HepG2 (cell line): ENCODE measurements around the gene GMEB1. TPM values are rescaled to one million over a fixed set of nuclear protein-coding genes. Genes with fewer than 3 reads are reported as not detected.

ENCODE experiments used
- ATAC-seq: fragments of 200-7000 bp; cut with Tn5 transposase; 3 replicates; pipeline ENCODE4 v1.9.1; 2020; ENCODE audit warnings: mild to moderate bottlenecking, moderate library complexity
- BruUV-seq: library from RNA; stranded (reverse); fragments of 400-500 nt; replicated peaks from 2 replicates; lab custom pipeline; 2021; lab: Mats Ljungman, UMichigan
- CTCF ChIA-PET: fragments of 300-600 bp; formaldehyde crosslinking; extraction: SDS; loops from one replicate; lab custom pipeline; 2021; ENCODE audit warnings: low total read pairs, inconsistent platforms, low intra/inter-chr PET ratio; lab: Yijun Ruan, JAX
- POLR2A ChIA-PET: fragments of 350-600 bp; sonication (Branson Sonifier 250); formaldehyde crosslinking; loops from one replicate; lab custom pipeline; 2020; ENCODE audit warnings: antibody characterized with exemption, inconsistent platforms; lab: Yijun Ruan, JAX
- DNase-seq: peaks from one replicate; pipeline ENCODE4 v3.0.0-alpha.2; 2015; ENCODE audit warnings: low spot score
- FAIRE-seq: peaks from 3 replicates; lab custom pipeline; 2011; peaks lifted over from hg19 to GRCh38; lab: Jason Lieb, UNC
- H2AFZ ChIP-seq: one replicate; pipeline ENCODE4 v1.6.1; 2011; ENCODE audit warnings: low read length, inconsistent platforms
- H3K27ac ChIP-seq: fragments of 300-600 bp; 3 replicates; pipeline ENCODE4 v1.8.0; 2011; ENCODE audit warnings: mixed run types, mild to moderate bottlenecking, mixed read lengths, low read length, inconsistent platforms; ENCODE audit not compliant: insufficient read depth; ENCODE audit errors: extremely low read length
- H3K27me3 ChIP-seq, 2 experiments: fragments of 200-600 bp in 1 of 2; 2 replicates in 1 of 2; 3 replicates in 1 of 2; pipeline versions ENCODE4 v1.6.0 to v1.8.0; 2011; ENCODE audit warnings: low read length in 2 of 2, mild to moderate bottlenecking in 2 of 2, moderate library complexity in 2 of 2, inconsistent platforms in 1 of 2; ENCODE audit not compliant: insufficient read depth in 2 of 2, control insufficient read depth in 1 of 2
- H3K36me3 ChIP-seq, 2 experiments: fragments of 200-600 bp in 1 of 2; replicated peaks in 1 of 2; 2 replicates in 1 of 2; 3 replicates in 1 of 2; pipeline versions ENCODE4 v1.5.1 to v1.8.0; 2011; ENCODE audit warnings: low read length in 2 of 2, inconsistent platforms in 1 of 2; ENCODE audit not compliant: insufficient read depth in 2 of 2, control insufficient read depth in 1 of 2
- H3K4me1 ChIP-seq: 2 replicates; pipeline ENCODE4 v1.5.1; 2012; ENCODE audit warnings: low read length, inconsistent platforms; ENCODE audit not compliant: insufficient read depth
- H3K4me2 ChIP-seq: 2 replicates; pipeline ENCODE4 v1.6.0; 2011; ENCODE audit warnings: low read depth, low read length, inconsistent platforms
- H3K4me3 ChIP-seq, 3 experiments: fragments of 200-600 bp in 1 of 3; sonication (generic), shearing (Covaris generic) in 1 of 3; replicated peaks in 1 of 3; 2 replicates each; pipeline ENCODE4 v1.5.1; 2011 to 2016; ENCODE audit warnings: low read length in 3 of 3, inconsistent platforms in 2 of 3, low read depth in 2 of 3, mild to moderate bottlenecking in 2 of 3, control low read depth in 1 of 3, mixed read lengths in 1 of 3; ENCODE audit not compliant: insufficient read depth in 1 of 3
- H3K79me2 ChIP-seq: one replicate; pipeline ENCODE4 v1.6.1; 2011; ENCODE audit warnings: low read length, inconsistent platforms; ENCODE audit not compliant: insufficient read depth
- H3K9ac ChIP-seq: 2 replicates; pipeline ENCODE4 v1.6.0; 2011; ENCODE audit warnings: mild to moderate bottlenecking, low read depth, low read length, inconsistent platforms; ENCODE audit not compliant: insufficient read depth
- H3K9me3 ChIP-seq: 2 replicates; pipeline ENCODE4 v1.5.1; 2012; ENCODE audit warnings: mild to moderate bottlenecking, low read length
- H4K20me1 ChIP-seq: 2 replicates; pipeline ENCODE4 v1.6.0; 2011; ENCODE audit warnings: inconsistent platforms, mild to moderate bottlenecking, low read length, moderate library complexity; ENCODE audit not compliant: insufficient read depth
- CEBPB ChIP-seq: IDR thresholded peaks from 2 replicates; pipeline ENCODE4 v1.6.1; 2011; ENCODE audit warnings: low read depth, low read length, improper control_type of control experiment, borderline replicate concordance
- DMAP1 ChIP-seq: IDR thresholded peaks from 2 replicates; pipeline ENCODE4 v1.6.1; 2016
- GATAD1 ChIP-seq: IDR thresholded peaks from 2 replicates; pipeline ENCODE4 v1.6.1; 2016; ENCODE audit warnings: missing genetic modification reagents, missing compliant biosample characterization
- NFE2L2 ChIP-seq: fragments of 150-350 bp; IDR thresholded peaks from 2 replicates; pipeline ENCODE4 v1.6.1; 2014; ENCODE audit warnings: low read length
- SMYD3 ChIP-seq: sonication (generic); formaldehyde crosslinking; IDR thresholded peaks from 2 replicates; pipeline ENCODE4 v1.8.1; 2023; ENCODE audit warnings: mild to moderate bottlenecking, missing genetic modification reagents
- ZEB1 ChIP-seq: IDR thresholded peaks from 2 replicates; pipeline ENCODE4 v1.6.1; 2012; ENCODE audit warnings: mild to moderate bottlenecking, low read depth, inconsistent platforms; ENCODE audit not compliant: insufficient replicate concordance
- ZFX ChIP-seq: sonication (generic); formaldehyde crosslinking; IDR thresholded peaks from 2 replicates; pipeline ENCODE4 v1.4.0; 2020; ENCODE audit warnings: mild to moderate bottlenecking, low read depth, missing genetic modification reagents, moderate library complexity
- ZNF136 ChIP-seq: sonication (generic); formaldehyde crosslinking; IDR thresholded peaks from 2 replicates; pipeline ENCODE4 v1.8.1; 2022; ENCODE audit warnings: low read depth, mild to moderate bottlenecking, moderate library complexity, missing genetic modification reagents
- ZNF326 ChIP-seq: sonication (generic); formaldehyde crosslinking; IDR thresholded peaks from 2 replicates; pipeline ENCODE4 v1.4.0; 2020; ENCODE audit warnings: missing genetic modification reagents, borderline replicate concordance
- ZNF577 ChIP-seq: sonication (generic); formaldehyde crosslinking; IDR thresholded peaks from 2 replicates; pipeline ENCODE4 v1.4.0; 2020; ENCODE audit warnings: mild to moderate bottlenecking, low read depth, missing genetic modification reagents, borderline replicate concordance
- ZNF792 ChIP-seq: IDR thresholded peaks from 2 replicates; pipeline ENCODE4 v1.6.1; 2016
- WGBS: methylation state at CpG from one replicate; pipeline ENCODE4 v1.1.6; 2017; ENCODE audit warnings: low lambda C conversion rate; 5-methylcytosine and 5-hydroxymethylcytosine counted together
- in situ Hi-C: cut with HindIII; loops from 2 replicates; pipeline ENCODE4 v1.10.0; 2017; ENCODE audit warnings: low pct_unique_long_range_greater_than_20kb; ENCODE audit not compliant: extremely low pct_ligation_motif_present
- intact Hi-C: fragments of 100-400 bp; cut with micrococcal nuclease; formaldehyde crosslinking; loops from one replicate; pipeline ENCODE4 v1.10.0; 2022; ENCODE audit not compliant: unreplicated experiment
- polyA plus RNA-seq, 8 experiments: library from polyadenylated mRNA; depleted of rRNA in 3 of 8; stranded (reverse) in 7 of 8; unstranded in 1 of 8; fragments of >200 nt; fragmentation: Illumina TruSeq in 4 of 8; extraction: Trizol in 4 of 8; gene quantifications; 2 replicates each; pipeline versions ENCODE4 v1.2.1 to v1.2.3, GENCODE V29; 2011 to 2016; ENCODE audit warnings: low read depth in 4 of 8, missing spikeins in 1 of 8, mixed read lengths in 1 of 8; ENCODE audit not compliant: insufficient read depth in 1 of 8
- total RNA-seq, 5 experiments: library from RNA; depleted of rRNA; stranded (reverse); fragments of >200 nt; fragmentation: Illumina TruSeq; extraction: Trizol; gene quantifications; 2 replicates each; pipeline ENCODE4 v1.2.3, GENCODE V29; 2016; ENCODE audit warnings: low read depth in 1 of 5
- TF ChIP-seq, protein P1 (sequence below): sonication (generic); formaldehyde crosslinking; IDR thresholded peaks from 2 replicates; pipeline ENCODE4 v1.4.0; 2020; ENCODE audit warnings: missing genetic modification reagents

The GMEB1 gene
- total and polyA plus RNA-seq, 2 of the 13 experiments (the other 11 are each of a cell fraction or from before 2014, with no cell fraction given) = 3.0 to 6.0 TPM

- Histone ChIP-seq H3K4me2 (no peak overlapping the region), H3K36me3 (peaks cover 11 to 15% of the 10 kb centered on the region in 2 experiments), H3K27ac (no peak overlapping the region), H3K9ac (no peak overlapping the region), H2AFZ (no peak overlapping the region), H3K27me3 (no peaks in the 10 kb centered on the region; a peak in 1 of 5 replicates), H3K79me2 (no peaks in the 10 kb centered on the region), H3K9me3 (no peaks in the 10 kb centered on the region), H3K4me1 (peaks cover 7% of the 10 kb centered on the region; the same call in 1 of the 2 replicates), H4K20me1 (no peaks in the 10 kb centered on the region), H3K4me3 (no peak overlapping the region)
- FAIRE-seq = no peak
- TF ChIP-seq ZNF577 (no peak), CEBPB (no peak), NFE2L2 (no peak), ZFX (CRISPR knock-in tag) (no peak), ZNF136 (CRISPR knock-in tag) (no peak), SMYD3 (CRISPR knock-in tag) (no peak), DMAP1 (CRISPR knock-in tag) (no peak), GATAD1 (CRISPR knock-in tag) (no peak), ZNF326 (CRISPR knock-in tag) (no peak), ZNF792 (CRISPR knock-in tag) (no peak), ZEB1 (no peak)
- TF ChIP-seq, protein P1, sequence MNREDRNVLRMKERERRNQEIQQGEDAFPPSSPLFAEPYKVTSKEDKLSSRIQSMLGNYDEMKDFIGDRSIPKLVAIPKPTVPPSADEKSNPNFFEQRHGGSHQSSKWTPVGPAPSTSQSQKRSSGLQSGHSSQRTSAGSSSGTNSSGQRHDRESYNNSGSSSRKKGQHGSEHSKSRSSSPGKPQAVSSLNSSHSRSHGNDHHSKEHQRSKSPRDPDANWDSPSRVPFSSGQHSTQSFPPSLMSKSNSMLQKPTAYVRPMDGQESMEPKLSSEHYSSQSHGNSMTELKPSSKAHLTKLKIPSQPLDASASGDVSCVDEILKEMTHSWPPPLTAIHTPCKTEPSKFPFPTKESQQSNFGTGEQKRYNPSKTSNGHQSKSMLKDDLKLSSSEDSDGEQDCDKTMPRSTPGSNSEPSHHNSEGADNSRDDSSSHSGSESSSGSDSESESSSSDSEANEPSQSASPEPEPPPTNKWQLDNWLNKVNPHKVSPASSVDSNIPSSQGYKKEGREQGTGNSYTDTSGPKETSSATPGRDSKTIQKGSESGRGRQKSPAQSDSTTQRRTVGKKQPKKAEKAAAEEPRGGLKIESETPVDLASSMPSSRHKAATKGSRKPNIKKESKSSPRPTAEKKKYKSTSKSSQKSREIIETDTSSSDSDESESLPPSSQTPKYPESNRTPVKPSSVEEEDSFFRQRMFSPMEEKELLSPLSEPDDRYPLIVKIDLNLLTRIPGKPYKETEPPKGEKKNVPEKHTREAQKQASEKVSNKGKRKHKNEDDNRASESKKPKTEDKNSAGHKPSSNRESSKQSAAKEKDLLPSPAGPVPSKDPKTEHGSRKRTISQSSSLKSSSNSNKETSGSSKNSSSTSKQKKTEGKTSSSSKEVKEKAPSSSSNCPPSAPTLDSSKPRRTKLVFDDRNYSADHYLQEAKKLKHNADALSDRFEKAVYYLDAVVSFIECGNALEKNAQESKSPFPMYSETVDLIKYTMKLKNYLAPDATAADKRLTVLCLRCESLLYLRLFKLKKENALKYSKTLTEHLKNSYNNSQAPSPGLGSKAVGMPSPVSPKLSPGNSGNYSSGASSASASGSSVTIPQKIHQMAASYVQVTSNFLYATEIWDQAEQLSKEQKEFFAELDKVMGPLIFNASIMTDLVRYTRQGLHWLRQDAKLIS (CRISPR knock-in tag) = no peak
- DNase-seq = no peak
- 98% methylated on average over 2 of the region's 2 CpGs for WGBS
- no peak for ATAC-seq
- intact Hi-C loops = no loop called here
- in situ Hi-C loops = no loop called here
- ChIA-PET POLR2A (no interaction called here), CTCF (no interaction called here)
- no TSS peak for BruUV-seq
These were observed 47.8 kb downstream of the GMEB1 start for GRCh38 chr1:28716336-28716735.
